ENCODE data around the gene KNCN. TPM values are rescaled to one million over a fixed set of nuclear protein-coding genes. Genes with fewer than 3 reads are reported as not detected.

Gene KNCN
- total RNA-seq, 4 donors from 2014 or later: not detected

- no peak overlapping the region for H3K4me3 ChIP-seq
- no peaks in the 10 kb centered on the region for H3K36me3 ChIP-seq
- H3K27me3 ChIP-seq: no peaks in the 10 kb centered on the region
- H3K4me1 ChIP-seq: no peaks in the 10 kb centered on the region
- DNase-seq: no peak
- TF ChIP-seq POLR2A (IDR thresholded peaks at IDR 0.05): no peak
- TF ChIP-seq, protein P1, sequence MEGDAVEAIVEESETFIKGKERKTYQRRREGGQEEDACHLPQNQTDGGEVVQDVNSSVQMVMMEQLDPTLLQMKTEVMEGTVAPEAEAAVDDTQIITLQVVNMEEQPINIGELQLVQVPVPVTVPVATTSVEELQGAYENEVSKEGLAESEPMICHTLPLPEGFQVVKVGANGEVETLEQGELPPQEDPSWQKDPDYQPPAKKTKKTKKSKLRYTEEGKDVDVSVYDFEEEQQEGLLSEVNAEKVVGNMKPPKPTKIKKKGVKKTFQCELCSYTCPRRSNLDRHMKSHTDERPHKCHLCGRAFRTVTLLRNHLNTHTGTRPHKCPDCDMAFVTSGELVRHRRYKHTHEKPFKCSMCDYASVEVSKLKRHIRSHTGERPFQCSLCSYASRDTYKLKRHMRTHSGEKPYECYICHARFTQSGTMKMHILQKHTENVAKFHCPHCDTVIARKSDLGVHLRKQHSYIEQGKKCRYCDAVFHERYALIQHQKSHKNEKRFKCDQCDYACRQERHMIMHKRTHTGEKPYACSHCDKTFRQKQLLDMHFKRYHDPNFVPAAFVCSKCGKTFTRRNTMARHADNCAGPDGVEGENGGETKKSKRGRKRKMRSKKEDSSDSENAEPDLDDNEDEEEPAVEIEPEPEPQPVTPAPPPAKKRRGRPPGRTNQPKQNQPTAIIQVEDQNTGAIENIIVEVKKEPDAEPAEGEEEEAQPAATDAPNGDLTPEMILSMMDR (IDR thresholded peaks at IDR 0.05): no peak
- intact Hi-C loops (cut with DNase I; ENCODE audit: low total_unique reads): no loop called here
- no peak overlapping the region for H3K27ac ChIP-seq
- no peaks in the 10 kb centered on the region for H3K9me3 ChIP-seq
These were observed 40.5 kb downstream of the KNCN start for GRCh38 chr1:46510998-46511365.

- Histone ChIP-seq H3K36me3 (no peaks in the 10 kb centered on the region), H3K27ac (no peak overlapping the region), H3K9me3 (no peaks in the 10 kb centered on the region), H3K27me3 (no peaks in the 10 kb centered on the region), H3K4me1 (no peaks in the 10 kb centered on the region), H3K4me3 (no peak overlapping the region)
- no peak for DNase-seq
- intact Hi-C loops (cut with DNase I; ENCODE audit: low total_unique reads): no loop called here
- no peak for TF ChIP-seq POLR2A (IDR thresholded peaks at IDR 0.05)
- TF ChIP-seq, protein P1 (IDR thresholded peaks at IDR 0.05): no peak
These were observed 41.0 kb downstream of the KNCN start for GRCh38 chr1:46510341-46510997.

DNA sequence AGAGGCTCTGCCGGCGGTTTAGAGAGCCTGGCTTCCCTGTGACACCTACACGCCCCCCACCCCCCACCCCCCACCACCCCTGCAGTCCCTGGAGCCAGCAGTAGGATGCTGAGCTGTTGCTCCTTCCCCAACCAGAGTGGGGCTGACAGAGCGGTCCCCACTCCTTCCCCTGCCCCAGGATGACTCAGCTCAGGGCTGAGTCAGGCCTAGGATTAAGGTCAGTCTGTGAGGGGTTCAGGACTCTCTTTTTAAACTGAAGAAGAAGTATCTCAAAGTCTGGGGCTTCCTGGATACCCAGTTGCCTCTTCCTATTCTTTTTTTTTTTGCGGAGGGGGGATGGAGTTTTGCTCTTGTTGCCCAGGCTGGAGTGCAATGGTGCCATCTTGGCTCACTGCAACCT lies 42.7 kb downstream of the KNCN start:
- H3K27me3 ChIP-seq: no peaks in the 10 kb centered on the region
- no peaks in the 10 kb centered on the region for H3K36me3 ChIP-seq
- H3K27ac ChIP-seq: no peak overlapping the region
- H3K9me3 ChIP-seq: no peaks in the 10 kb centered on the region
- no peak overlapping the region for H3K4me3 ChIP-seq
- no peak for DNase-seq
- TF ChIP-seq POLR2A (IDR thresholded peaks at IDR 0.05): no peak
- TF ChIP-seq, protein P1 (IDR thresholded peaks at IDR 0.05): no peak
- intact Hi-C loops (cut with DNase I; ENCODE audit: low total_unique reads): no loop called here
- H3K4me1 ChIP-seq: no peaks in the 10 kb centered on the region

DNA sequence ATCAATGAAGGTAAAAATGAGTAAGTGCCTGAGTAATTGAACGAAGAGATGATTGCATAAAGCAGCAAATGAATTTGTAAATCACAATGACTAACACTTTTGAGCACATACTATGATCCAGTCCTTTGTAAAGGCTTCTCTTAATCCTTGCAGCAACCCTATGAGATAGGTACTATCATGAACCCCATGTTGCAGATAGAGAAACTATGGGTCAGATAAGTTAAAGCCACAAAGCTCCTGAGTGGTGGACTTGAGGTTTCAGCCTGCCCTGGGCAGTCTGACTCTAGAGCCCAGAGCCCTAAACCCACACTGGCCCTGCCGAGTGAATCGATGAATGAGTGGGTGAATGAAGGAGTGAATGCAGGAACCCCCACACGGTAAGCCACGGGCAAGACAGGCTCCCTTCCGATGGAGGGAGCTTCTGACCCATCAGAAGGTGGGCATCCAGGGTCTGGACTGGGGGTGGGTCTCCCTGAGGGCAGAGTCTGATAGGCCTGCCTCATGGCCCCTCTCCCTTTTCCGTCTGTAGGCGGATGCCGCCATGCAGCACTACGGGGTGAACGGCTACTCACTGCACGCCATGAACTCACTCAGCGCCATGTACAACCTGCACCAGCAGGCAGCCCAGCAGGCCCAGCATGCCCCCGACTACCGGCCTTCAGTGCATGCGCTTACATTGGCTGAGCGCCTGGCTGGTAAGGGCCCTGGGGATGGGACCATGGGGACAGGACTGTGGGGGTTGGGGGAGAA lies 44.8 kb downstream of the KNCN start:
- no peak for DNase-seq
- intact Hi-C loops (cut with DNase I; ENCODE audit: low total_unique reads): no loop called here

DNA sequence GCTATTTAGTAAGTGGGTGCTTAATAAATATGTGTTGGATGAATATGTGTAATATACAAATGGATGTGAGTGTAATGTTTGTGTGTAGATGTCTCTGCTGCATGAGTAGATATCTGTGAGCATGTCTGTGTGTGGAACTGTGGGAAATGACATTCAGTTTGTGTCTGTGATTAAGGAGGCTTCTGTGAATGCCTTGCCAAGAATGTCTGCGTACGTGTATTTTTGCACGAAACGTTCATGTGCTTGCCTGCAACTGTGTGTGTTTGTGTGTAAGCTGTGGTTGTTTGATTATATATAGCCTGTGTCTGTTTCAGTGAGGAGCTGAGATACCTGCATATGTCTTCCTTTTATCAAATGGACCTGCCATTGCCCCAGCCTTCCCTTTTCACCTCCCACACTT lies 48.0 kb downstream of the KNCN start:
- TF ChIP-seq, protein P1 (IDR thresholded peaks at IDR 0.05): no peak
- TF ChIP-seq POLR2A (IDR thresholded peaks at IDR 0.05): no peak
- intact Hi-C loops (cut with DNase I; ENCODE audit: low total_unique reads): no loop called here
- no peaks in the 10 kb centered on the region for H3K9me3 ChIP-seq
- H3K27me3 ChIP-seq: no peaks in the 10 kb centered on the region
- no peaks in the 10 kb centered on the region for H3K4me1 ChIP-seq
- H3K36me3 ChIP-seq: no peaks in the 10 kb centered on the region
- no peak overlapping the region for H3K27ac ChIP-seq
- no peak overlapping the region for H3K4me3 ChIP-seq
- DNase-seq: no peak

More for the DNA sequence above, 44.8 kb downstream of the KNCN start:
- Histone ChIP-seq H3K27me3 (no peaks in the 10 kb centered on the region), H3K9me3 (no peaks in the 10 kb centered on the region), H3K4me1 (no peaks in the 10 kb centered on the region), H3K36me3 (no peaks in the 10 kb centered on the region), H3K27ac (no peak overlapping the region), H3K4me3 (no peak overlapping the region)
- TF ChIP-seq, protein P1 (IDR thresholded peaks at IDR 0.05): no peak
- no peak for TF ChIP-seq POLR2A (IDR thresholded peaks at IDR 0.05)
